ENCODE data around the gene GPR152.
A peak's percentile ranks its signal among the peaks of the same experiment; 100 is the strongest.
"Not testable (repeated sequence)": the region's sequence is repeated elsewhere in the genome, so short reads cannot be mapped to it uniquely, and the experiment has no call there.

GPR152 gene

DNA sequence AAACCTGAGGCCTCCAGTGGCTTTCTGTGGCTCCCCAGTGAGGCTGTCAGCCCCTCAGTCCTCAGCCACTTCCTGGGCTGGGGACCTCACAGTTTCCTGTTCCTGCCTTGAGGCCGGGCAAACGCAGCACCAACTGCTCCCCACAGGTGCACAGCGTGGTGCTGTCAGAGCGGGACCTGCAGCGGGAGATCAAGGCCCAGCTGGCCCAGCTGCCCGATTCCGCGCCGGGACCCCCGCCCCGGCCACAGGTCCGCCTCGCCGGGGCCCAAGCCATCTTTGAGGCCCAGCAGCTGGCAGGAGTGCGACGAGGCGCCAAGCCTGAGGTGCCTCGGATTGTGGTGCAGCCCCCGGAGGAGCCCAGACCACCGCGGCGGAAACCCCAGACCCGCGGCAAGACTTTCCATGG, 43.3 kb downstream of the GPR152 start:
- peak; percentile 39 for DNase-seq (ENCODE audit: low read depth)

DNA sequence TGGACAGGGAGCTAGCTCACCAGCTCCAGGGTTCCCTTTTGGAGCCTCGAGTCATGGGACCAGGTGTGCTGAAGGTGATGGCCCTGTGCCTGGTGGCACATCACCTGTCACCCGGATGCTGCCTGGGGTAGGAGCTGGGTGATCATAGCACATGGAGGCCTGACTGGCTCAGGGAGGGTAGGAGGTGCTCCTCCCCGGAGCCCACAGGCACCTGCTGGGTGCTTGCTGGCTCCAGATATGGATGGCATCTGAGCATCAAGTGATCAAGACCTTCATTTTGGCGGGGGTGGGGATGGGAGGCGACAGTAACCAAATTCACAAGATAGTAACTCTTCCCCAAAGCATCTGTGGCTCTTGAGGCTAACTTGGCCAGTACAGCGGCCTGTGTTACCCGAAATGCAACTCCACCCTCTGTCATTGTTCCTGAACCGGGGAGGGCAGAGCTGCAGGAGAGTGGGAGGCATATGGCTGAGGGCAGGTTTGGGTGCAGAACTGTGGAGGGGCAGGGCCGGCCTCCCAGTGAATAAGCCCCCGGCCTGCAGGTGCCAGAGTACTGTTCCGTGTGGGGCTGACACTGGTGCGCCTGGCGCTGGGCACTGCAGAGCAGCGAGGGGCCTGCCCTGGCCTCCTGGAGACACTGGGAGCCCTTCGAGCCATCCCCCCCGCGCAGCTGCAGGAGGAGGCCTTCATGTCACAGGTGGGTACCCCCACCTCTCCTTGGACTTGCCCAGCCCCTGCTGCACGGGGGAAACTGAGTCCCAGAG, 43.9 kb downstream of the GPR152 start:
- no peak for DNase-seq (ENCODE audit: low read depth)

DNA sequence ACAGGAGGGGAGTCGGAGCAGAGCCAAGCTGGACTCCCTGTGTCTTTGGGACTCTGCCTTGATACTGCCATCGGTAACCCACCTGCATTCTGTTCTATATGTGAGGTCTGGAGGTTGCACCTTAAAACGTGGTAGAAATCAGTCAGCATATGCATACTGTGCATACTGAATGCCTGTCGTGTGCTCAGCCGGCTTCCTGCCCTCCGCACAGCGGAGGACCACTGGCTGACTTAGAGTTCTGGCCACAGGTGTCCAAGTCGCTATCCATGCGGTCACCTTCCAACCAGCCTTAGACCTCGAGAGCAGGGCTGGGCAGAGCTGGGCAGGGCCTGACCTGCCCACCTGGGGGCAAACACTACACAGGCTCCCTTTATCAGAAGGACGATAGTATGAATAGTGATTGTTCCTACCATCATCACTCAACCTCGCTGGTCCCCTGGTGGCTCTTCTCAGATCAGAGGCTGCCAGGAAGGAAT, 44.8 kb downstream of the GPR152 start:
- no peak for DNase-seq (ENCODE audit: low read depth)

DNA sequence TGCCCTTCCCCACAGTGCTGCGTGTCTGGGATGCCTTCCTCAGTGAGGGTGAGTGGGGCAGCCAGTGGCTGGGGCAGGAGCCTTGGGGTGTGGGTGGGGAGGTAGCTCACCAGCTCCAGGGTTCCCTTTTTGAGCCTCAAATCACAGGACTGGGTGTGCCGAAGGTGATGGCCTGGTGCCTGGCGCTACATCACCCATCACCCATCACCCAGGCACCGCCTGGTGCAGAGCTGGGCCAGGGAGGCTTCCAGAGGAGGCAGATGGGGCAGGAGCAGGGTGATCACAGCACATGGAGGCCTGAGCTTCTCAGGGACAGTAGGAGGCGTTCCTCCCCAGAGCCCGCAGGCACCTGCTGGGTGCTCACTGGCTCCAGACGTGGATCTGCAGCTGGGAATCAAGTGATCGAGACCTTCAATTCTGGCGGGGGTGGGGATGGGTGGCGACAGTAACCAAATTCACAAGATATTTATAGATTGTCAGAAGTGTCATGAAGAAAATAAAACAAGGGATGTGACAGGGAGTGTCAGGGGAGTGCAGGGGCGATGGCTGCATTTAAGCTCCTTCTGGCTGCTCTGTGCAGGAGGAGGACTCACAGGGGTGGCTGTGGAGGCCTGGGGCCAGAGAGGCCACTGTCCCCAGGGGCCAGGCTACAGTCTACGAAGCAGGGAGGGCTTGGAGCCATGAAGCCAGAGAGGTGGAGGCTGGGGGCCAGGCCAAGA, 45.4 kb downstream of the GPR152 start:
- no peak for DNase-seq (ENCODE audit: low read depth)

DNA sequence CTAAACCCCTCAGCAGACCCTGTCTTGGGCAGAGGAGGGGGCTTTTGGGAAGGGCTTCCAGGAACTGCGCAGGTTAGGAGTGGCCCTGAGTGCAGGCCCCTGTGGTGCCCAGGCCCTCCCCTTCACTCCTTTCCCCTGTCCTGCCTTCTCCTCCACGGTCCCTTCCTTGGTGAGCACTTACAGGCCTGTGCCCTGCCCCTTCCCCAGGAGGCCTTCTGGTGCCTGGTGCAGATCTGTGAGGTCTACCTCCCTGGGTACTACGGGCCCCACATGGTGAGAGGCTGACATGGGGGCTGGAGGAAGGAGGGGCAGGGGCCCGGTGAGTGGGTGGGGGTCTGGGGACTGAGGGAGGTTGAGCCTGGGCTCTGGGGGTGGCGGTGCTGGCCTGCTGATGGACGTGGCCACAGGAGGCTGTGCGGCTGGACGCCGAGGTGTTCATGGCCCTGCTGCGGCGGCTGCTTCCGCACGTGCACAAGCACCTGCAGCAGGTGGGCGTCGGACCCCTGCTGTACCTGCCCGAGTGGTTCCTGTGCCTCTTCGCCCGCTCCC, 46.0 kb downstream of the GPR152 start:
- no peak for DNase-seq (ENCODE audit: low read depth)

GRCh38 chr11:67405688-67406339, 46.7 kb downstream of the GPR152 start:
- DNase-seq (ENCODE audit: low read depth), result no peak

DNA sequence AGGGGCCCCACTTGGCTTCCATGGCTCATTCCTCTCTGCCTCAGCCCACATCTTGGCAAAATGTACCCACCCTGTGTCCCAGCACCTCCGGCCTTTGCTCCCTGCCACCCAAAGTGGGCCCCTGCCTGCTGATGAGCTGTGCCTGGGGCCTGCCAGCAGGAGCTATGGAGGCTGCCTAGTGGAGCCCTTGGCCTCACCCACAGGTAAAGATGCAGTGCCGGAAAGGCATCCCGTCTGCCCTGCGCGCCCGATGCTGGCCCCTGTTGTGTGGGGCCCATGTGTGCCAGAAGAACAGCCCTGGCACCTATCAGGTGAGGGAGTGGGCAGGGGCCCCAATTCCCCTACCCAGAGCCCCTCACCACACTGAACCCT, 47.3 kb downstream of the GPR152 start:
- no peak for DNase-seq (ENCODE audit: low read depth)

GRCh38 chr11:67404515-67405195, 47.9 kb downstream of the GPR152 start:
- peak; percentile 41 for DNase-seq (ENCODE audit: low read depth)

DNA sequence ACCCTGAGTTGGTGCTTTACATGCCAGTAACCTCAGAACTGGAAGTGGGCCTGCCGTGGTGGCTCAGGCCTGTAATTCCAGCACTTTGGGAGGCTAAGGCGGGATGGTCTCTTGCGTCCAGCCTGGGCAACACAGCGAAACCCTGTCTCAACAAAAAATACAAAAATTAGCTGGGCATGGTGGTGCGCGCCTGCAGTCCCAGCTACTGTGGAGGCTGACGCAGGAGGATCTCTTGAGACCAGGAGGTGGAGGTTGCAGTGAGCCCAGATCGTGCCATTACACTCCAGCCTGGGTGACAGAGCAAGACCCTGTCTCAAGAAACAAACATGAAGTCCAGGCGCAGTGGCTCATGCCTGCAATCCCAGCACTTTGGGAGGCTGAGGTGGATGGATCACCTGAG, 49.4 kb downstream of the GPR152 start:
- DNase-seq (ENCODE audit: low read depth), result not testable (repeated sequence)

GRCh38 chr11:67402192-67402839, 50.2 kb downstream of the GPR152 start:
- DNase-seq (ENCODE audit: low read depth), result not testable (repeated sequence)

GRCh38 chr11:67401495-67402191, 50.9 kb downstream of the GPR152 start, which contains the start of gene PPP1CA:
Gene PPP1CA (minus strand): TSS chr11:67401858. CDS start chr11:67401782, 76 bp downstream.
- peak; percentile 88 for DNase-seq (ENCODE audit: low read depth)
